ENCODE measurements around the gene ADAMTS2. TPM values are rescaled to one million over a fixed set of nuclear protein-coding genes. Genes with fewer than 3 reads are reported as not detected.

The ADAMTS2 gene
- total and polyA plus RNA-seq, 2 donors from 2014 or later = 2.0 to 13.6 TPM

DNA sequence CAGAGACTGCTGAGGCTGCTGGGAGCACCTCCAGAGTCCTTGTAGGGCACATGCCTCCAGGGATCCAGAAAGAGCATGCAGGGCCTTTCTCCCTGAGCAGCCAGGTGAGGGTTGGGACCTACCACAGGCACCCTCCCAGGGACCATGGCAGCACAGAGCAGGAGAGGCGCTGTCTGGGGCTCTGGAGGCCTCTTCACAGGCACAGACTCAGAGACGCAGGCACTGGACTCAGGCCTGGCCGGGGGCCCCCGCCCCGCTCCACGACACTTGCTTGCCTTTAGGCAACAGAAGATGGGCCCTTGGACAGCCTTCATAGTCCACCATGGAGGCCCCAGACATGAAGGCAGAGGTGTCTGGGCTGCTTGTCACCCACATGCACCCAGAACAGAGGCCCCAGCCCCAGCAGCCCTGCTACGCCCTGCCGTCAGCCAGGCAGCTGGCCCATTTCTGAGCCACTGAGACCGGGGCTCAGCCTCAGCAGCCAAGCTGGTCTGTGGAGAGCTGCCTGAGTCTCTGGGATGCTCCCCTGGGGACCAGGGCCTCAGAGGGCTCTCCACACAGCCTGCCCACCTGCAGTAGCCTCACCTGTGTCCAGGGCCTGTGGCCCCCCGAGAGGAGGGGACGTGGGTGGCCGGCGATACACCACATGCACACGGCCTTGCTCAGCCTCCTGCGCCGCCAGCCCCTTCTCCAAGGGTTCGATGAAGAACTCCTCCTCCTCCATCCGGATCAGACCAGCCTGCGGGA lies 72.8 kb downstream of the ADAMTS2 start:
- H3K4me1 ChIP-seq (ENCODE audit: control insufficient read depth in 2 of 3, insufficient read depth in 2 of 3, low read depth in 1 of 3, low read length in 3 of 3) = peaks cover 0 to 12% (median 0%) of the 10 kb centered on the region in 3 donors
- intact Hi-C loops (cut with DNase I) = no loop called here
- FAIRE-seq (no peak), DNase-seq (peak in 3 of 5 donors; percentile 55 to 63 (median 61))
- no peaks in the 10 kb centered on the region for H3K36me3 ChIP-seq (ENCODE audit: control insufficient read depth in 2 of 3, insufficient read depth in 3 of 3, low read length in 3 of 3)
- H3K9me3 ChIP-seq (ENCODE audit: control insufficient read depth in 2 of 3, insufficient read depth in 1 of 3, low read length in 3 of 3) = no peaks in the 10 kb centered on the region
- H3K4me3 ChIP-seq (ENCODE audit: low read length in 3 of 3) = no peak overlapping the region
- H3K27ac ChIP-seq (ENCODE audit: low read depth in 2 of 2, low read length in 2 of 2) = no peak overlapping the region
- TF ChIP-seq, protein P1, sequence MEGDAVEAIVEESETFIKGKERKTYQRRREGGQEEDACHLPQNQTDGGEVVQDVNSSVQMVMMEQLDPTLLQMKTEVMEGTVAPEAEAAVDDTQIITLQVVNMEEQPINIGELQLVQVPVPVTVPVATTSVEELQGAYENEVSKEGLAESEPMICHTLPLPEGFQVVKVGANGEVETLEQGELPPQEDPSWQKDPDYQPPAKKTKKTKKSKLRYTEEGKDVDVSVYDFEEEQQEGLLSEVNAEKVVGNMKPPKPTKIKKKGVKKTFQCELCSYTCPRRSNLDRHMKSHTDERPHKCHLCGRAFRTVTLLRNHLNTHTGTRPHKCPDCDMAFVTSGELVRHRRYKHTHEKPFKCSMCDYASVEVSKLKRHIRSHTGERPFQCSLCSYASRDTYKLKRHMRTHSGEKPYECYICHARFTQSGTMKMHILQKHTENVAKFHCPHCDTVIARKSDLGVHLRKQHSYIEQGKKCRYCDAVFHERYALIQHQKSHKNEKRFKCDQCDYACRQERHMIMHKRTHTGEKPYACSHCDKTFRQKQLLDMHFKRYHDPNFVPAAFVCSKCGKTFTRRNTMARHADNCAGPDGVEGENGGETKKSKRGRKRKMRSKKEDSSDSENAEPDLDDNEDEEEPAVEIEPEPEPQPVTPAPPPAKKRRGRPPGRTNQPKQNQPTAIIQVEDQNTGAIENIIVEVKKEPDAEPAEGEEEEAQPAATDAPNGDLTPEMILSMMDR (IDR thresholded peaks at IDR 0.05; ENCODE audit: borderline replicate concordance, extremely low read depth, insufficient read depth) = no peak
- H3K9ac ChIP-seq (ENCODE audit: low read length in 3 of 3) = no peak overlapping the region
- H3K27me3 ChIP-seq (ENCODE audit: control insufficient read depth, insufficient read depth, low read length) = no peaks in the 10 kb centered on the region

DNA sequence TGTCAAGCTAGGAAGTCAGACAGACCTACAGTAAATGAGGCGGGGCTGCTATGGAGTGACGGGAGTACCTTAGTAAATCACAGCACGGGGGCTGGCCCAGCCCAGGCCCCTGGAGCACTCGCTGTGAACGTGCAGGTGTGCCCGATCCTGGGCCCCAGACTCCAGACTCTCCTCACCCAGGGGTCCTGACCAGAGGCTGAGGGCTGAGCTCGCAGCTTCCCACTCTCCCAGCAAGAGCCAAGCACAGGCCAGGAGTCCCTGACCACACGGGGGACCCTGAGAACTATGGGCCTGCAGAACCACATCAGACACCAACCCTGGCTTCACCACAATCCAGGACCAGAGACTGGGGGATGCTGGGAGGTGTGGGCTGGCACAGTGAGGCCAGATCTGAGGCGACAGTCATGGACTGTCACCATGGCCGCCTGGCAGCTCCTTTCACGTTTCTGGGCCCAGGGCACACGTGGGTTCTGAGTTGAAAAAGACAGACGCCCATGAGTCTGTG lies 73.4 kb downstream of the ADAMTS2 start:
- no peaks in the 10 kb centered on the region for H3K27me3 ChIP-seq (ENCODE audit: control insufficient read depth, insufficient read depth, low read length)
- no peak for FAIRE-seq
- no peaks in the 10 kb centered on the region for H3K9me3 ChIP-seq (ENCODE audit: control insufficient read depth in 2 of 3, insufficient read depth in 1 of 3, low read length in 3 of 3)
- no peaks in the 10 kb centered on the region for H3K36me3 ChIP-seq (ENCODE audit: control insufficient read depth in 2 of 3, insufficient read depth in 3 of 3, low read length in 3 of 3)
- no peak overlapping the region for H3K9ac ChIP-seq (ENCODE audit: low read length in 3 of 3)
- peaks cover 0 to 10% (median 0%) of the 10 kb centered on the region in 3 donors for H3K4me1 ChIP-seq (ENCODE audit: control insufficient read depth in 2 of 3, insufficient read depth in 2 of 3, low read depth in 1 of 3, low read length in 3 of 3)
- no peak overlapping the region for H3K27ac ChIP-seq (ENCODE audit: low read depth in 2 of 2, low read length in 2 of 2)
- H3K4me3 ChIP-seq (ENCODE audit: low read length in 3 of 3) = no peak overlapping the region
- DNase-seq = peak in 2 of 5 donors; percentile 39 to 51
- TF ChIP-seq, protein P1 (IDR thresholded peaks at IDR 0.05; ENCODE audit: borderline replicate concordance, extremely low read depth, insufficient read depth) = no peak
- intact Hi-C loops (cut with DNase I) = no loop called here

DNA sequence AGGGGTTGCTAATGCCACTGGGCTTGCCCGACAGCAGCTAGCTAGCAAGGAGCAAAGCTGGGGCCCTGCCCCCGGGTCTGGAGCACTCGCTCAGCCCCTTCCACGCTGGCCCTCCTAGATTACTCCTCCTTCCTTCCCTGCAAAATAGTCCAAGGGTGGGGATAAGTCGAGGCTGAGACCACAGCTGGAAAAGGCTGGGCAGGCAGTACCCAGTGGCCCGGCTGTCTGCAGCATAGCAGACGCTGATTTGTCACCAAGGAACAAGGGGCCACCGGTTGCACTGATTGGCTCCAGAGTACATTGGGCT lies 73.9 kb downstream of the ADAMTS2 start:
- FAIRE-seq = no peak
- Histone ChIP-seq H3K36me3 (ENCODE audit: control insufficient read depth in 2 of 3, insufficient read depth in 3 of 3, low read length in 3 of 3) (no peaks in the 10 kb centered on the region), H3K27ac (ENCODE audit: low read depth in 2 of 2, low read length in 2 of 2) (no peak overlapping the region), H3K9ac (ENCODE audit: low read length in 3 of 3) (no peak overlapping the region), H3K9me3 (ENCODE audit: control insufficient read depth in 2 of 3, insufficient read depth in 1 of 3, low read length in 3 of 3) (no peaks in the 10 kb centered on the region), H3K27me3 (ENCODE audit: control insufficient read depth, insufficient read depth, low read length) (no peaks in the 10 kb centered on the region), H3K4me3 (ENCODE audit: low read length in 3 of 3) (no peak overlapping the region), H3K4me1 (ENCODE audit: control insufficient read depth in 2 of 3, insufficient read depth in 2 of 3, low read depth in 1 of 3, low read length in 3 of 3) (peaks cover 0 to 8% (median 0%) of the 10 kb centered on the region in 3 donors)
- TF ChIP-seq, protein P1 (IDR thresholded peaks at IDR 0.05; ENCODE audit: borderline replicate concordance, extremely low read depth, insufficient read depth) = no peak
- intact Hi-C loops (cut with DNase I) = no loop called here
- no peak for DNase-seq

Data from kidney (tissue), 14 donors.